Chondrocyte (in vitro differentiated cells): ENCODE results near the gene SLC7A6OS. TPM values are rescaled to one million over a fixed set of nuclear protein-coding genes. Genes with fewer than 3 reads are reported as not detected.

Experiments used
- DNase-seq: peaks from one replicate; pipeline ENCODE4 v3.0.0; 2021; ENCODE audit warnings: mixed read lengths, low spot score
- H3K27ac Mint-ChIP-seq: one replicate; pipeline ENCODE4 v1.8.0; 2021; ENCODE audit warnings: mild to moderate bottlenecking, moderate library complexity, mixed read lengths; ENCODE audit not compliant: unreplicated experiment
- H3K27me3 Mint-ChIP-seq: 2 replicates; pipeline ENCODE4 v1.8.0; 2021; ENCODE audit warnings: low read depth, mixed read lengths
- H3K36me3 Mint-ChIP-seq: 2 replicates; pipeline ENCODE4 v1.8.0; 2021; ENCODE audit warnings: low read depth, mixed read lengths
- H3K4me1 Mint-ChIP-seq: 2 replicates; pipeline ENCODE4 v1.8.0; 2021; ENCODE audit warnings: low read depth, mild to moderate bottlenecking, mixed read lengths
- H3K4me3 Mint-ChIP-seq: one replicate; pipeline ENCODE4 v1.8.0; 2021; ENCODE audit warnings: mild to moderate bottlenecking, moderate library complexity, mixed read lengths; ENCODE audit not compliant: unreplicated experiment
- H3K9me3 Mint-ChIP-seq: 2 replicates; pipeline ENCODE4 v1.8.0; 2021; ENCODE audit warnings: low read depth, mixed read lengths
- total RNA-seq: library from RNA; stranded (reverse); gene quantifications from 3 replicates; pipeline ENCODE4 v1.2.1, GENCODE V29; 2021
- TF ChIP-seq, protein P1 (sequence below): fragments of 200-600 bp; sonication (generic); IDR thresholded peaks from 2 replicates; pipeline ENCODE4 v1.5.0; 2021; ENCODE audit warnings: antibody characterized with exemption, mild to moderate bottlenecking, moderate library complexity

Gene SLC7A6OS
- total RNA-seq, 1 donor from 2014 or later, result 9.5 TPM

DNA sequence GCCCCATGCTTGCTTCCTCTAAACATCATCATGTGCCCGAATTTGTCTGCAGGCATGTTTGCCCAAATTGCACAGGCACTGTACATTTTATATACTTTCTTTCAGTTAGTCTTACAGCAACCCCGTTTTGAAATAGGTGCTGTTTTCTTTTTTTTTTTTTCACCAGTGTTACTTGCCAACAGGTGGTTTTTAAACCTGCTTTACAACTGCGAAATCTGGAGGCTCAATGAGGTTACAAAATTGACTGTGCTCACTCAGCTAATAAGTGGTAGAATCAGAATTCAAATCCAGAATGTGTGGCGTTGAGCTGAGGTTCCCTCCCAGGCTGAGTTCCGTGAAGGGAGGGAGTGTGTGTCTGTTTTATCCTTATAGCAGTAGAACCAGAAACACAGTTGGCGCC is 59.8 kb downstream of the SLC7A6OS start:
- TF ChIP-seq, protein P1, sequence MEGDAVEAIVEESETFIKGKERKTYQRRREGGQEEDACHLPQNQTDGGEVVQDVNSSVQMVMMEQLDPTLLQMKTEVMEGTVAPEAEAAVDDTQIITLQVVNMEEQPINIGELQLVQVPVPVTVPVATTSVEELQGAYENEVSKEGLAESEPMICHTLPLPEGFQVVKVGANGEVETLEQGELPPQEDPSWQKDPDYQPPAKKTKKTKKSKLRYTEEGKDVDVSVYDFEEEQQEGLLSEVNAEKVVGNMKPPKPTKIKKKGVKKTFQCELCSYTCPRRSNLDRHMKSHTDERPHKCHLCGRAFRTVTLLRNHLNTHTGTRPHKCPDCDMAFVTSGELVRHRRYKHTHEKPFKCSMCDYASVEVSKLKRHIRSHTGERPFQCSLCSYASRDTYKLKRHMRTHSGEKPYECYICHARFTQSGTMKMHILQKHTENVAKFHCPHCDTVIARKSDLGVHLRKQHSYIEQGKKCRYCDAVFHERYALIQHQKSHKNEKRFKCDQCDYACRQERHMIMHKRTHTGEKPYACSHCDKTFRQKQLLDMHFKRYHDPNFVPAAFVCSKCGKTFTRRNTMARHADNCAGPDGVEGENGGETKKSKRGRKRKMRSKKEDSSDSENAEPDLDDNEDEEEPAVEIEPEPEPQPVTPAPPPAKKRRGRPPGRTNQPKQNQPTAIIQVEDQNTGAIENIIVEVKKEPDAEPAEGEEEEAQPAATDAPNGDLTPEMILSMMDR, result no peak
- Mint-ChIP-seq H3K36me3 (peaks cover 10% of the 10 kb centered on the region), H3K4me3 (no peak overlapping the region), H3K27me3 (no peaks in the 10 kb centered on the region), H3K27ac (no peak overlapping the region), H3K4me1 (peaks cover 17% of the 10 kb centered on the region), H3K9me3 (no peaks in the 10 kb centered on the region)
- no peak for DNase-seq

DNA sequence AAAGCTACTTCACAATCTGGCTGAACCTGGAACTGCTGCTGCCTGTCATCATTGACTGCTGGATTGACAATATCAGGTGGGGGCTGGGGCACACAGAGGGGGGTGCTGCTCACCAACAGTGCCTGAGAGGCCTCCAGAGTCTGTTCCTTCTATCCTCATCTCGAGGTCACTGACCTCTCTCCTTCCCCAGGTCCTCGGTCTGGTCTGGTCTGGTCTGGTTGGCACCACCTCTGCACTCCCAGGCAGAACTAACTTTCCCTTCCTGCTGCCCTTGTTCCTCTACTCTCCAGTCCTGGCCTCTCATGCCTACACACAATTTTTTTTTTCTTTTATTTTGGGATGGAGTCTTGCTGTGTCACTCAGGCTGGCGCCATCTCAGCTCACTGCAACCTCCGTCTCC is 61.4 kb downstream of the SLC7A6OS start:
- Mint-ChIP-seq H3K9me3 (no peaks in the 10 kb centered on the region), H3K36me3 (peaks cover 10% of the 10 kb centered on the region), H3K4me3 (no peak overlapping the region), H3K4me1 (peaks cover 27% of the 10 kb centered on the region), H3K27me3 (no peaks in the 10 kb centered on the region), H3K27ac (peak overlapping the region; percentile 13)
- DNase-seq, result no peak
- TF ChIP-seq, protein P1, result no peak

Other genes starting within 250 kb of the SLC7A6OS start
- gene NFATC3, start 225.6 kb downstream of the SLC7A6OS start, total RNA-seq, result 32.2 to 38.0 TPM (median 37.7 TPM) in 3 replicates
- 0.42 to 0.44 TPM in 2 of 3 replicates, not detected in the other for gene ESRP2, start 74.8 kb downstream of the SLC7A6OS start, total RNA-seq
- gene PLA2G15, start 65.6 kb downstream of the SLC7A6OS start, total RNA-seq, result 24.5 to 29.6 TPM (median 28.0 TPM) in 3 replicates
- 49.5 to 57.3 TPM (median 55.9 TPM) in 3 replicates for gene SLC7A6, start 46.4 kb downstream of the SLC7A6OS start, total RNA-seq
- gene PRMT7, start 73 bp upstream of the SLC7A6OS start, total RNA-seq, result 25.1 to 41.8 TPM (median 26.7 TPM) in 3 replicates
- 0.07 TPM in 1 of 3 replicates, not detected in the others for gene SMPD3, start 137.6 kb upstream of the SLC7A6OS start, total RNA-seq
- 29.7 to 35.1 TPM (median 32.5 TPM) in 3 replicates for gene ZFP90, start 228.3 kb upstream of the SLC7A6OS start, total RNA-seq